Muscle layer of duodenum (tissue), 2 donors: ENCODE results near the gene EP300.
"Not testable (repeated sequence)": the region's sequence is repeated elsewhere in the genome, so short reads cannot be mapped to it uniquely, and the experiment has no call there.

Experiments
- H3K27ac ChIP-seq: one replicate; pipeline ENCODE4 v1.7.0; 2013; ENCODE audit warnings: mild to moderate bottlenecking, low read length
- H3K27me3 ChIP-seq: one replicate; pipeline ENCODE4 v1.7.0; 2013; ENCODE audit warnings: low read depth, mild to moderate bottlenecking, control low read depth, low read length
- H3K36me3 ChIP-seq, 2 donors: one replicate each; pipeline ENCODE4 v1.7.0; 2013; ENCODE audit warnings: low read length in 2 of 2, control low read depth in 1 of 2, mild to moderate bottlenecking in 1 of 2; ENCODE audit not compliant: insufficient read depth in 2 of 2, control insufficient read depth in 1 of 2
- H3K4me1 ChIP-seq, 2 donors: one replicate each; pipeline ENCODE4 v1.7.0; 2013; ENCODE audit warnings: low read length in 2 of 2, mild to moderate bottlenecking in 2 of 2, control low read depth in 1 of 2, moderate library complexity in 1 of 2; ENCODE audit not compliant: insufficient read depth in 2 of 2, control insufficient read depth in 1 of 2
- H3K4me3 ChIP-seq, 2 donors: one replicate each; pipeline ENCODE4 v1.7.0; 2013; ENCODE audit warnings: low read length in 2 of 2, low read depth in 1 of 2, mild to moderate bottlenecking in 1 of 2
- H3K9me3 ChIP-seq, 2 donors: one replicate each; pipeline ENCODE4 v1.7.0; 2013; ENCODE audit warnings: low read length in 2 of 2, control low read depth in 1 of 2, mild to moderate bottlenecking in 1 of 2; ENCODE audit not compliant: control insufficient read depth in 1 of 2
- donor health status: healthy.

EP300 gene

GRCh38 chr22:41092023-41092817 is at the start of gene EP300:
TSS of gene EP300 (plus strand) at chr22:41092592. CDS start at chr22:41093005, 413 bp downstream.
- Histone ChIP-seq H3K9me3 (no peaks in the 10 kb centered on the region), H3K4me3 (peak within 1 kb of the TSS; percentile 92 to 93), H3K27ac (peak within 1 kb of the TSS; percentile 94), H3K36me3 (peaks cover 0 to 4% of the 10 kb centered on the region in 2 donors), H3K27me3 (no peaks in the 10 kb centered on the region), H3K4me1 (peaks cover 6 to 27% of the 10 kb centered on the region in 2 donors)

GRCh38 chr22:41043722-41044121 is 48.7 kb upstream of the EP300 start:
- no peaks in the 10 kb centered on the region for H3K27me3 ChIP-seq
- no peak overlapping the region for H3K27ac ChIP-seq
- no peaks in the 10 kb centered on the region for H3K9me3 ChIP-seq
- peaks cover 3% of the 10 kb centered on the region in 2 donors for H3K4me1 ChIP-seq
- no peaks in the 10 kb centered on the region for H3K36me3 ChIP-seq
- no peak overlapping the region for H3K4me3 ChIP-seq

- H3K36me3 ChIP-seq, H3K27me3 ChIP-seq, H3K27ac ChIP-seq, H3K4me3 ChIP-seq, H3K4me1 ChIP-seq, H3K9me3 ChIP-seq: not testable (repeated sequence)
Observed at GRCh38 chr22:41045575-41045974, 46.8 kb upstream of the EP300 start.

GRCh38 chr22:41047801-41048211 is 44.6 kb upstream of the EP300 start:
- H3K36me3 ChIP-seq: no peaks in the 10 kb centered on the region
- no peaks in the 10 kb centered on the region for H3K9me3 ChIP-seq
- H3K27ac ChIP-seq: no peak overlapping the region
- H3K4me3 ChIP-seq: no peak overlapping the region
- no peaks in the 10 kb centered on the region for H3K27me3 ChIP-seq
- H3K4me1 ChIP-seq: peaks cover 3% of the 10 kb centered on the region in 2 donors

GRCh38 chr22:41048345-41048744 is 44.0 kb upstream of the EP300 start:
- not testable (repeated sequence) for H3K36me3 ChIP-seq, H3K27me3 ChIP-seq, H3K9me3 ChIP-seq, H3K4me1 ChIP-seq
- Histone ChIP-seq H3K27ac (peak overlapping the region; percentile 20), H3K4me3 (peak overlapping the region; percentile 41 to 50)

- H3K4me1 ChIP-seq: peaks cover 3% of the 10 kb centered on the region in 2 donors
- no peaks in the 10 kb centered on the region for H3K9me3 ChIP-seq
- H3K4me3 ChIP-seq: peak overlapping the region; percentile 41 to 50
- H3K27me3 ChIP-seq: no peaks in the 10 kb centered on the region
- H3K27ac ChIP-seq: peak overlapping the region; percentile 20
- H3K36me3 ChIP-seq: no peaks in the 10 kb centered on the region
Observed at GRCh38 chr22:41048791-41049717, 43.3 kb upstream of the EP300 start.

- not testable (repeated sequence) for H3K9me3 ChIP-seq, H3K4me3 ChIP-seq, H3K36me3 ChIP-seq, H3K27me3 ChIP-seq, H3K4me1 ChIP-seq, H3K27ac ChIP-seq
Observed at GRCh38 chr22:41049795-41050194, 42.6 kb upstream of the EP300 start.

- no peaks in the 10 kb centered on the region for H3K36me3 ChIP-seq
- no peaks in the 10 kb centered on the region for H3K9me3 ChIP-seq
- no peaks in the 10 kb centered on the region for H3K27me3 ChIP-seq
- peaks cover 3% of the 10 kb centered on the region in 2 donors for H3K4me1 ChIP-seq
- H3K4me3 ChIP-seq: no peak overlapping the region
- no peak overlapping the region for H3K27ac ChIP-seq
Observed at GRCh38 chr22:41050883-41051282, 41.5 kb upstream of the EP300 start.

- Histone ChIP-seq H3K36me3 (no peaks in the 10 kb centered on the region), H3K27me3 (no peaks in the 10 kb centered on the region), H3K27ac (no peak overlapping the region), H3K9me3 (no peaks in the 10 kb centered on the region), H3K4me3 (no peak overlapping the region), H3K4me1 (peaks cover 3% of the 10 kb centered on the region in 2 donors)
Observed at GRCh38 chr22:41052661-41053490, 39.5 kb upstream of the EP300 start.

GRCh38 chr22:41057076-41057475 is 35.3 kb upstream of the EP300 start:
- Histone ChIP-seq H3K4me3 (no peak overlapping the region), H3K27me3 (no peaks in the 10 kb centered on the region), H3K36me3 (no peaks in the 10 kb centered on the region), H3K27ac (no peak overlapping the region), H3K9me3 (no peaks in the 10 kb centered on the region), H3K4me1 (no peaks in the 10 kb centered on the region)

GRCh38 chr22:41062146-41062545 is 30.2 kb upstream of the EP300 start:
- Histone ChIP-seq H3K27me3 (no peaks in the 10 kb centered on the region), H3K27ac (no peak overlapping the region), H3K9me3 (no peaks in the 10 kb centered on the region), H3K36me3 (no peaks in the 10 kb centered on the region), H3K4me3 (no peak overlapping the region), H3K4me1 (no peaks in the 10 kb centered on the region)
